Fibroblast of skin of left biceps (primary cell): Measurements from ENCODE around the gene UPF3B.
"Not testable (repeated sequence)": the region's sequence is repeated elsewhere in the genome, so short reads cannot be mapped to it uniquely, and the experiment has no call there.

ENCODE experiments used
- DNase-seq, 2 experiments: peaks; one replicate each; pipeline ENCODE4 v3.0.0-alpha.2; 2013; ENCODE audit warnings: low read depth in 2 of 2

UPF3B gene

DNA sequence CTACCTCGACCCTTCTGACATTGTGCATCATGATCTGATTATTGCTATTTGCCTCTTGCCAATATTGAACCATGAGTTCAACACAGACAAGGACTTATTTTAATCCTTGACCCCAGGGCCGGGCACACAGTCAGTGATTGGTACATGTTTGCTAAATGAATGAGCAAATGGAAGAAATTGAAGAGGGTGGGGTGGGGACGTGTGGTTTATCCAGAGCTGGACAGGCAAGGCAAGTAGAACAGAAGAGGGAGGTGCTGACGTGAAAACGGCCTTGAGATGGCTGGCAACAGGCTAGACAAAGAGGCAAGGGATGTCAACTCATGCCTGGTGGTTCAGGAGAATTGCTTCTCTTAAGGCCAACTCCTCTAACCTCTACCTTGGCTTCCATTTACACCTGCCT is 28.5 kb downstream of the UPF3B start:
- DNase-seq: not testable (repeated sequence)

GRCh38 chrX:119821703-119822102 is 31.1 kb downstream of the UPF3B start:
- not testable (repeated sequence) for DNase-seq

GRCh38 chrX:119817130-119817690 is 35.6 kb downstream of the UPF3B start:
- DNase-seq: no peak

- DNase-seq: no peak
These were observed 36.5 kb downstream of the UPF3B start for GRCh38 chrX:119816300-119816699.

- no peak for DNase-seq
These were observed 43.5 kb downstream of the UPF3B start for GRCh38 chrX:119809185-119809666.

DNA sequence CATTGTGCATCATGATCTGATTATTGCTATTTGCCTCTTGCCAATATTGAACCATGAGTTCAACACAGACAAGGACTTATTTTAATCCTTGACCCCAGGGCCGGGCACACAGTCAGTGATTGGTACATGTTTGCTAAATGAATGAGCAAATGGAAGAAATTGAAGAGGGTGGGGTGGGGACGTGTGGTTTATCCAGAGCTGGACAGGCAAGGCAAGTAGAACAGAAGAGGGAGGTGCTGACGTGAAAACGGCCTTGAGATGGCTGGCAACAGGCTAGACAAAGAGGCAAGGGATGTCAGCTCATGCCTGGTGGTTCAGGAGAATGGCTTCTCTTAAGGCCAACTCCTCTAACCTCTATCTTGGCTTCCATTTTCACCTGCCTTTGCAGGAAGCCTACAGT is 44.3 kb downstream of the UPF3B start:
- not testable (repeated sequence) for DNase-seq

DNA sequence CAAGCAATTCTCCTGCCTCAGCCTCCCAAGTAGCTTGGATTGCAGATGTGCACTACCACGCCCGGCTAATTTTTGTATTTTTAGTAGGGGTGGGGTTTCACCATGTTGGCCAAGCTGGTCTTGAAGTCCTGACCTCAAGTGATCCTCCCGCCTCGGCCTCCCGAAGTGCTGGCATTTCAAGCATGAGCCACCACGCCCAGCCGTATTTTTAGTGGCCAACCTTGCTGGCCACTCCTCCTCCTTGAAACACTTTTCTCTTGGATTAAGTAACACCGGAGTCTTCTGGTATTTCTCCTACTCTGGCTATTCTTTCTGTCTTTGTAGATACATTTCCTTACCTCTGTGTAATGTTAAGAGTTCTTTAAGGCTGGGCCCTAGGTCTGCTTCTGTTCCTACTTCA is 50.2 kb downstream of the UPF3B start:
- DNase-seq: no peak

- no peak for DNase-seq
These were observed 51.2 kb downstream of the UPF3B start for GRCh38 chrX:119801253-119802221.

DNA sequence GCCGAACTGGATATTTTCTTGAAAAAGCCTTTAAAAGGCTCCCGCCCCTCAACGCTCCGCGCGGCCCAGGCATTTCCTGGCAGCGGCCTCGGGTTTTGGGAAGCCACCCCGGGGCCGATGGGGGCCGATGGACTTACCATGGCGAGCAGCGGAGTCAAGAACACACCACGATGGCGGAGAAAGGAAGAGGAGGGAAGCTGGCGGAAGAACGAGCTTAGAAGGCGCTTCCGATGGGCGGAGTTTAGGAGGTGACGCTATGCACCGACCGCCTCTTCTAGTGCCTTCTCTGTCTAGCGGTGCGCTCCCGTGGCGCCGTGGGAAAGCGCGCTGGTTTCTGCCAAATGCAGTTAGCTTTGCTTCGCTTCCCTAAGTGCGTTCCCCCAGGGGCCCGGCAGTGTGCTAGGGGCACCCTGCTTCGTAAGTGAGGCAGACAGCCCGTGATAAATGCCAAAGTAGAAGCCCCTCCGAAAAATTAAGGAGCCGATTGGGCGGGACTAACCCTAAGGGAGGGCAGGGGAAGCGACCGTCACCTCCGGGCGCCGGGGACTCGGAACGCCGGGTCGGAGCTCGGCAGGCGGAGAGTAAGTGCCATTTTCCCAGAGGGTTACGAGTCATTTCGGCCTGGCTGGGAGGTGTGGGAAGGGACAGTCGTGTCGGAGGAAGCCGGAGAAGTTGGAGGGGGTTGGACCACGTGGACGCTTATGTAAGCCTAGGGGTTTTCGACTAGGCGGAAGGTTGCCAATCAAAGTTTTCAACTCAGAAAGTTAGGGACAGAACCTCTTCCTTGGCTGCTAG is 61.1 kb downstream of the UPF3B start, which contains the start of gene RPL39:
Gene RPL39, minus strand, starts transcription at position 194 of the 795 bp plus-strand sequence. Its CDS starts 54 bp downstream, at position 140.
- peak; percentile 59 to 61 for DNase-seq

- no peak for DNase-seq
These were observed 61.8 kb downstream of the UPF3B start for GRCh38 chrX:119790977-119791436.

- no peak for DNase-seq
These were observed 67.9 kb downstream of the UPF3B start for GRCh38 chrX:119784747-119785446.
